ENCODE results near the gene GAA.

GRCh38 chr17:80111702-80112470, 10.5 kb downstream of the GAA start:
- TF ChIP-seq CTCF (IDR thresholded peaks at IDR 0.05) (no peak), SIN3A (IDR thresholded peaks at IDR 0.05; ENCODE audit: borderline replicate concordance, insufficient read depth, low read depth, low read length) (no peak), POLR2AphosphoS5 (IDR thresholded peaks at IDR 0.05; ENCODE audit: low read depth, low read length) (no peak)

Data from Panc1 (cell line).